ENCODE measurements around the gene SEC62.

The SEC62 gene

GRCh38 chr3:169966428-169966950 is at the start of gene SEC62:
Gene SEC62 (plus strand): TSS chr3:169966807. CDS start chr3:169966823, 16 bp downstream.
- peak; percentile 89 for DNase-seq

- peak; percentile 59 for DNase-seq
Measured at GRCh38 chr3:169923189-169923588, 43.4 kb upstream of the SEC62 start.

GRCh38 chr3:169923831-169924230 is 42.8 kb upstream of the SEC62 start:
- DNase-seq = no peak

- no peak for DNase-seq
Measured at GRCh38 chr3:169929830-169930519, 36.6 kb upstream of the SEC62 start.

- DNase-seq = no peak
Measured at GRCh38 chr3:169930843-169931242, 35.8 kb upstream of the SEC62 start.

GRCh38 chr3:169931747-169932520 is 34.7 kb upstream of the SEC62 start:
- no peak for DNase-seq

GRCh38 chr3:169939320-169939719 is 27.3 kb upstream of the SEC62 start:
- DNase-seq = no peak

GRCh38 chr3:169939751-169940150 is 26.9 kb upstream of the SEC62 start:
- no peak for DNase-seq

- DNase-seq = no peak
Measured at GRCh38 chr3:169940470-169941181, 26.0 kb upstream of the SEC62 start.

- no peak for DNase-seq
Measured at GRCh38 chr3:169945313-169945712, 21.3 kb upstream of the SEC62 start.

GRCh38 chr3:169946336-169946735 is 20.3 kb upstream of the SEC62 start:
- DNase-seq = no peak

- peak; percentile 20 for DNase-seq
Measured at GRCh38 chr3:169948559-169949448, 17.8 kb upstream of the SEC62 start.

- DNase-seq = no peak
Measured at GRCh38 chr3:169952045-169952444, 14.6 kb upstream of the SEC62 start.

GRCh38 chr3:169953462-169954141 is 13.0 kb upstream of the SEC62 start:
- DNase-seq = no peak

- no peak for DNase-seq
Measured at GRCh38 chr3:169954142-169954756, 12.4 kb upstream of the SEC62 start.

- DNase-seq = no peak
Measured at GRCh38 chr3:169955406-169955805, 11.2 kb upstream of the SEC62 start.

- no peak for DNase-seq
Measured at GRCh38 chr3:169964176-169964575, 2.4 kb upstream of the SEC62 start.

- DNase-seq = peak; percentile 46
Measured at GRCh38 chr3:169965562-169966427, 812 bp upstream of the SEC62 start.

GRCh38 chr3:169966951-169967915 is 626 bp downstream of the SEC62 start:
- no peak for DNase-seq

Measured in NCI-H345 (cell line).